GDM1 (cell line): ENCODE results near the gene CACNB3.
"Not testable (repeated sequence)": the region's sequence is repeated elsewhere in the genome, so short reads cannot be mapped to it uniquely, and the experiment has no call there.

Experiments used
- DNase-seq: peaks from one replicate; lab custom pipeline; 2025; lab: John Stamatoyannopoulos, UW

The CACNB3 gene

DNA sequence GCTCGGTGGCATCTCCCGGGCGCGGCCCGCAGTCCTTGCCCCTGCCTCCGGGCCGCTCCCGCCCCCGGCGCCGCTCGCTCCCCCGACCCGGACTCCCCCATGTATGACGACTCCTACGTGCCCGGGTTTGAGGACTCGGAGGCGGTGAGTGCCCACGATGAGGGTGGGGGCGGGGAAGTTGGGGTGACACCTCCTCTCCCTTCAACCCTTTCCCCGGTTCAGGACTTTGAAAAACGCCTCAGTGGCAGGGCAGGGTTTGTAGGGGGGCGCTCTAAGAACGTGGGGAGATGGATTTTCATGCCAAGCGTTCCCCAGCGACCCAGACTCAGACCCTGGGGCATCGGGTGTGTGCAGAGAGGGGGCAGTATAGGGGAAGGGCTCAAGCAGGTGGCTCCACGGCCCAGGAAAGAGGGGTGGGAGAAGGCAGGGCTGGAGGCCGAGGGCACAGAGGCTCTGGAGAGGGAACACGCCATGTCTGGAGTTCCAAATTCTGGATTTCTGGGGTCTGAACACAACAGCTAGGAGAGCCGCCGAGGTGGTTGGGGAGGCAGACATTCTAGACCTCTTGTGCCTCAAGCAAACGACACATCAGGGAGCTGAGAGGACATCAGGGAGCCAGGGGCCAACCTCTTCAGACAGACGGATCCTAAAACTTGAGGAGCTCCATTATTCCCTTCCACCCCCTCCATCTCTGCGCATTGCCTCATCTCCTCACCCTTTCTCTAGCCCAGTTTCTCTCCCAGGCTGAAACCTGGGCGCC is 715 bp downstream of the CACNB3 start:
- DNase-seq: no peak

DNA sequence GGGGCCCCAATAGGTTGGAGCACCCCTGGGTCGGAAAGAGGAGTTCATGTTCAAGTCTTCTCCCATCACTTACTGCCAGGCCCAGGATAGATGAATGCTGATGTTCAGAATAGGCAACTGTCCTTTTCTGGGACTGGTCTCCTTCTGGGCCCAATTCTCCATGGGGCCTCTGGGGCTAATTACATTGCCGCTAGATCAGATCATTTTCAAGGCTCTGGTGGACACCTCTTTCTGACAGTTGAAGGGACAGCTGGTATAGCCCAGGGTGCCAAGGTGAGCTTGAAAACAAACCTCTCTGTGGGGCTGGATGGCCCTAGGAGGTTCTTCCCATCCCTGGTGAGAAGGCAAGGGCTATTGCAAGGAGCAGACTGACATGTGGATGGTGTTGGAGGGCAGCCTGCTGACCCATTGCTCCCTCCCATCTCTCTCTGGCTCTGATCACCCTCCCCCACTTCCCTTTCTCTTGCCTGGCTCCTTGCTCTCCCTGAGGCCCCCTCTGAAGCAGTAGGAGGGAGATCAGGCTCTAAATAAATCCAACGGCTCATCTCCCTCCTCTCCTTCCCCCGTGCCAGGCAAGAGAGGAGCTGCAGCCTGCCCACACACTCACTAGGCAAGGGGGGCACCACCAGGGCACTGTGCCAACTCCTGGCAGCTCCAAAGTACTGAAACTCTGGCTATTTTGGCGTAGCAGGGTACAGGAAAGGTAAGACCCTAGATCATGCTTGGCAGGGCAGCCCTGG is 1.9 kb downstream of the CACNB3 start:
- DNase-seq: no peak

- DNase-seq: no peak
These were observed 3.8 kb downstream of the CACNB3 start for GRCh38 chr12:48822139-48822538.

- DNase-seq: no peak
These were observed 4.4 kb downstream of the CACNB3 start for GRCh38 chr12:48822711-48823110.

DNA sequence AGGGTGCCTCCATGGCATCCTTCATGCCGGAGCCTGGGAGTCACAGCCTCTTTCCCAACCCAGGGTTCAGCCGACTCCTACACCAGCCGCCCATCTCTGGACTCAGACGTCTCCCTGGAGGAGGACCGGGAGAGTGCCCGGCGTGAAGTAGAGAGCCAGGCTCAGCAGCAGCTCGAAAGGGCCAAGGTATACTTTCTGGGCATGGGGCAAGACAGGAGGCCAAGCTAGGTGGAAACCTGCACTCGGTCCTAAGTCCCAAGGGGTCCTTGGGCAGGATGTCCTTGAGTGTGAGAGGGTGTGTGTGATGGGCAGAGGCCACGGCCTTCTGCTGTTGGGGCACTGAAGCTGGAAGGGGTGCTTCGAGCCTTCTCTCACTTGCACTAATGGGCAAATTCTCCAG is 5.0 kb downstream of the CACNB3 start:
- no peak for DNase-seq

- DNase-seq: no peak
These were observed 5.8 kb downstream of the CACNB3 start for GRCh38 chr12:48824112-48824511.

DNA sequence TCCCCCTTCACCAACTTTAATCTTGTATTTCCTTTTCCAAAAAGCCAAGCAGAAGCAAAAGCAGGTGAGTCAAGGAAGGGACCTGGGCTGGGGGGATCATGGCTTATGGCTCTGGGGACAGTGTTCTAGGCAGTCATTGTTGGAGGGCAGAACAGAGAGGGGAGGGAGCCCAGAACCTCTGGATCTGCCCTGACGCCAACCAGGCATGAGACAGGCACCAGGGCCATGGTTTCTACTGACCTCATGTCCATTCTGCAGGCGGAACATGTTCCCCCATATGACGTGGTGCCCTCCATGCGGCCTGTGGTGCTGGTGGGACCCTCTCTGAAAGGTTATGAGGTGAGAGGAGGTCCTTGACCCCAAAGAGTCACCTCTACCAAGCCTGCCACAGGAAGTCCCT is 6.6 kb downstream of the CACNB3 start:
- DNase-seq: no peak

DNA sequence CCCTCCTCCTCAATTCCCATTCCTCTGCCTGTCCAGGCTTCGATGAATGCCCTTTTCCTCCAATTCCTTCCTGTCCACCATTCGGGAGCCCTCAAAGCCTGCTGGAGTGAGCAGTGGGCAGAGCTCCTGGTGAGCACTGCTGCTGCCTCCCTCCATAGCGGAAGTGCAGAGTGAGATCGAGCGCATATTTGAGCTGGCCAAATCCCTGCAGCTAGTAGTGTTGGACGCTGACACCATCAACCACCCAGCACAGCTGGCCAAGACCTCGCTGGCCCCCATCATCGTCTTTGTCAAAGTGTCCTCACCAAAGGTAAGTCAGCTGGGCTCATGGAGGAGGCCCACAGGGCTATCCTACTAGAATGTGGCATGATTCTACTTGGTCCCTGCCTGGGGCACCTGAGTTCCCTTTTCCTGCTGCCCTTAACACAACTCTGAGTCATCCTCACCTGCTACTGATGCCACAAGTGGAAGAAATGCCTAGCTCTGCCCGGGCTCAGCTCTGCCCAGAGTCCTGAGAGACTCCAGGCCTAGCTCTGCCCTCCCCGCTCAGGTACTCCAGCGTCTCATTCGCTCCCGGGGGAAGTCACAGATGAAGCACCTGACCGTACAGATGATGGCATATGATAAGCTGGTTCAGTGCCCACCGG is 8.0 kb downstream of the CACNB3 start:
- no peak for DNase-seq

GRCh38 chr12:48827026-48827425 is 8.7 kb downstream of the CACNB3 start:
- DNase-seq: no peak

DNA sequence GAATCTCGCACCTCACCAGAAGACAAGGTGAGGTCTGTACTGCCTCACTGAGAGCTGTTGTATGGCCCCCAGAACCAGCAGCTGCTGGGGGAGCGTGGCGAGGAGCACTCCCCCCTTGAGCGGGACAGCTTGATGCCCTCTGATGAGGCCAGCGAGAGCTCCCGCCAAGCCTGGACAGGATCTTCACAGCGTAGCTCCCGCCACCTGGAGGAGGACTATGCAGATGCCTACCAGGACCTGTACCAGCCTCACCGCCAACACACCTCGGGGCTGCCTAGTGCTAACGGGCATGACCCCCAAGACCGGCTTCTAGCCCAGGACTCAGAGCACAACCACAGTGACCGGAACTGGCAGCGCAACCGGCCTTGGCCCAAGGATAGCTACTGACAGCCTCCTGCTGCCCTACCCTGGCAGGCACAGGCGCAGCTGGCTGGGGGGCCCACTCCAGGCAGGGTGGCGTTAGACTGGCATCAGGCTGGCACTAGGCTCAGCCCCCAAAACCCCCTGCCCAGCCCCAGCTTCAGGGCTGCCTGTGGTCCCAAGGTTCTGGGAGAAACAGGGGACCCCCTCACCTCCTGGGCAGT is 9.3 kb downstream of the CACNB3 start:
- DNase-seq: no peak

DNA sequence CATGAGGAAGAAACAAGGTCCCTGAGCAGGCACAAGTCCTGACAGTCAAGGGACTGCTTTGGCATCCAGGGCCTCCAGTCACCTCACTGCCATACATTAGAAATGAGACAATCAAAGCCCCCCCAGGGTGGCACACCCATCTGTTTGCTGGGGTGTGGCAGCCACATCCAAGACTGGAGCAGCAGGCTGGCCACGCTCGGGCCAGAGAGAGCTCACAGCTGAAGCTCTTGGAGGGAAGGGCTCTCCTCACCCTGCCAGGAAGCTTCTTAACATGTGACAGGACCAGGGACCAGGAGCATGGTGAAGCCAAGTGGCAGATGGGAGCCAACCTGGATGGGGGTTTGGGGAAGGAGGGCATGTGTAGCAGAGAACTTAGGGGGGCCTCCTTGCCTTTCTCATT is 10.0 kb downstream of the CACNB3 start:
- no peak for DNase-seq

GRCh38 chr12:48828841-48829575 is 10.7 kb downstream of the CACNB3 start:
- no peak for DNase-seq

DNA sequence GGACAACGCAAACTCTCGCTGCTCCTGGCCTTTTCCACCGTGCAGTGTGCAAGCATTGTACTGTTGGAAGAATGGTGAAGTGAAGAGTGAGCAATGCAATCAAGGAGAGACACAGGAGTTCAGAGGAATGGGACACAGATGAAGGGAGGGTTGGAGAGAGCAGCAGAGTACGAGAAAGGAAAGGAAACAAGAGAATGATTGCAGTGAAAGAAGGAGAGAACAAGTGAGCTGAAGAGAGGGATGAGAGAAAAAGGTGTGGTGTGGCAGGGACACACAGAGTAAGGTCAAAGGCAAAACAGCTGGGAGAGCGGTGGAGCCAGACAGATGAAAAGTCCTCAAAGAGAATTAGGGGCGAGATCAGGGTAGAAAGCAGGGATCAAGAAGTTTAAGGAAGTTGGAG is 13.0 kb downstream of the CACNB3 start:
- DNase-seq: no peak

GRCh38 chr12:48832321-48833060 is 14.2 kb downstream of the CACNB3 start:
- no peak for DNase-seq

DNA sequence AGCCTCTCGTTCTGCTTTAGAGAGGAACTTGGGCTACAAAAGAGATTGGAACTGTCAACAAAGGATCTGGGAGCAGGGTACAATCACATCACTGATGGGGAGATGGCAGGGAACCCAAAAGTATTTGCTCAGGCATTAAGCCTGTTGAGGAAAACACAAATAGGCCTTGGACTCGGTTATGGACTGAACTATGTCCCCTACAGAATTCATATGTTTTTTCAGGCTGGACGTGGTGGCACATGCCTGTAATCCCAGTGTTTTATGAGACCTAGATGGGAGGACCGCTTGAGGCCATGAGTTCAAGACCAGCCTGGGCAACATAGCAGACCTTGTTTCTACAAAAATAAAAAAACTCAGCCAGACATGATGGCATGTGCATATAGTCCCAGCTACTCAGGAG is 19.8 kb downstream of the CACNB3 start:
- DNase-seq: no peak

DNA sequence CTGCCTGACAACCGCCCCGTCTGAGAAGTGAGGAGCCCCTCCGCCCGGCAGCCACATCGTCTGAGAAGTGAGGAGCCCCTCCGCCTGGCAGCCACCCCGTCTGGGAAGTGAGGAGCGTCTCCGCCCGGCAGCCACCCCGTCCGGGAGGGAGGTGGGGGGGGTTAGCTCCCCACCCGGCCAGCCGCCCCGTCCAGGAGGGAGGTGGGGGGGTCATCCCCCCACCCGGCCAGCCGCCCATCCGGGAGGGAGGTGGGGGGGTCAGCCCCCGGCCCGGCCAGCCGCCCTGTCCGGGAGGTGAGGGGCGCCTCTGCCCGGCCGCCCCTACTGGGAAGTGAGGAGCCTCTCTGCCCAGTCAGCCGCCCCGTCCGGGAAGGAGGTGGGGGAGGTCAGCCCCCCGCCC is 23.7 kb downstream of the CACNB3 start:
- not testable (repeated sequence) for DNase-seq

DNA sequence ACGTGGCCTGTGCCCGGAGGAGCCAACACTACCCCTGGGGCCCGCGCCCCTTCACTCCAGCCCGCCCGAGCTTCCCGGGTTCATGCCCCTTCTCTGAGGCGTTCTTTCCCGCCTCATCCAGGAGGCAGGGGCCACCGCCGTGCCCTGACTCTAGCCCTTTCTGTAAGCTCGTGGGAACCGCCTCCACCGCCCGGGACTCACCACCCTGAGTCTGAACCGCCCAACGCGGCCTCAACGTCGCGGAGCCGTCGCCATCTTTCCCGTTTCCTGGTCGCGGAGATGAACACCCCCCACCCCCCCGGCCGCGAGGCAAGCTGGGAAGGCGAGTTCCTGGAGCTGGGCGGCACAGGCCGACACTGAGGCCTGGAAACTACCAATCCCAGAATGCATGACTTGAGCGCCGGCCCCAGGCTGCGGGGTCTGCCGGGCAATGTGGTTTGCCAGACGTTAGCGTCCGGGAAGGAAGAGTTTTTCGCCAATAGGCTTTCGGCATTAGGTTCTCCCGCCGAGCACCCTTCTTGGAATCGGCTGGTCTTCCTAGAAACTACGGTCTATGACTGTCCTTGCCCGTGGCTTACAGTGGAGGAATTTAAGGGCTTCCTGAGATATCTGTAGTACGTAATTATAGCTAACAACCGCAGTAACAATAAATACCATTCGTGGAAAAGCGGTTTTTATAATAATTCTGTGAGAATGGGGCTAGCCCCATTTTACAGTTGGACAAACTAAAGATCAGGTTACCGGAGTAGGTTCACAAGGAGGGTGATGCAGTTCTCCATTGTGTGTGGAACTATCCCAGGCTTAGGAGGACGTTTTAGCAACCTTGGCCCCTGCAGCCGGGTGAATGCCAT is 33.8 kb downstream of the CACNB3 start, which contains the start of gene DDX23:
TSS of gene DDX23 (minus strand) at position 281 of the 851 bp plus-strand sequence. CDS start 6,381 bp downstream, outside the sequence.
- DNase-seq: peak; percentile 94

GRCh38 chr12:48852734-48853688 is 34.7 kb downstream of the CACNB3 start:
- DNase-seq: peak; percentile 77

- DNase-seq: no peak
These were observed 36.2 kb downstream of the CACNB3 start for GRCh38 chr12:48854488-48854887.
